D721Med (cell line): Measurements from ENCODE around the gene LRMDA.

Experiments
- DNase-seq: peaks from one replicate; pipeline ENCODE4 v3.0.0; 2011; ENCODE audit warnings: low spot score; ENCODE audit not compliant: insufficient read length
- FAIRE-seq: peaks from 2 replicates; lab custom pipeline; 2011; peaks lifted over from hg19 to GRCh38; lab: Jason Lieb, UNC
- CTCF ChIP-seq: IDR thresholded peaks from 2 replicates; pipeline ENCODE4 v1.5.1; 2012; ENCODE audit warnings: mild to moderate bottlenecking, control low read depth; ENCODE audit not compliant: insufficient read depth; ENCODE audit errors: missing control alignments

LRMDA gene

DNA sequence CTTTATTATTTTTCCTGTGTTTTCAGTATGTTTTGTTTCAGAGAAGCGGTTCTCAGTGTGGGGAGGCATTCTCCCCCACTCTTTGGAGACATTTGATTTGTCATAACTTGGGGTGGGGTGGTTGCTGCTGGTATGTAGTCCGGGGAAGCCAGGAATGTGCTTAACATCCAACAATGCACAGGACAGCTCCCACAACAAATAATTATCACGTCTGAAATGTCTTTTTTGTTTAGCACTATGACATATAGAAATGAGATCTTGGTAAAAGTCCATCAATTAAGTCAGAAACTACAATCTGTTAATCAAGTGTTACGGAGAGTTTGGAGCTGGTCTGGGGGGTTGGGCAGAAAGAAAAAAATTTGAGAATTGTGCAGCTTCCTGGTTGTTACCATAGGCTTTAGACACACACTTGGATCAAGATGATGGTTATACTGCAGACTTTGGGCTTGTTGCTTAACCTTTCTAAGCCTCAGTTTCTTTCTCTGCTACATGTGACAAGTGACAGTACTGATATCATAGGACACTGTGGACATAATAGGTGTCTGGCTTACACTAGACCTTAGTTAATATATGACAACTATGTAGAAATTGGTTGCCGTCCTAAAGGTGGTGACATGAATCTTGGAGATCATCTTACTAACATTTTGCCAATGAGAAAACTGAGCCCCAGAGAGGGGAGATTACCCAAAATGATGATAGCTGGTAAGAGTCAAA lies 113.7 kb downstream of the LRMDA start:
- no peak for DNase-seq
- no peak for TF ChIP-seq CTCF
- FAIRE-seq = no peak

GRCh38 chr10:75546004-75546403 lies 114.6 kb downstream of the LRMDA start:
- DNase-seq (no peak), FAIRE-seq (no peak)
- no peak for TF ChIP-seq CTCF

DNA sequence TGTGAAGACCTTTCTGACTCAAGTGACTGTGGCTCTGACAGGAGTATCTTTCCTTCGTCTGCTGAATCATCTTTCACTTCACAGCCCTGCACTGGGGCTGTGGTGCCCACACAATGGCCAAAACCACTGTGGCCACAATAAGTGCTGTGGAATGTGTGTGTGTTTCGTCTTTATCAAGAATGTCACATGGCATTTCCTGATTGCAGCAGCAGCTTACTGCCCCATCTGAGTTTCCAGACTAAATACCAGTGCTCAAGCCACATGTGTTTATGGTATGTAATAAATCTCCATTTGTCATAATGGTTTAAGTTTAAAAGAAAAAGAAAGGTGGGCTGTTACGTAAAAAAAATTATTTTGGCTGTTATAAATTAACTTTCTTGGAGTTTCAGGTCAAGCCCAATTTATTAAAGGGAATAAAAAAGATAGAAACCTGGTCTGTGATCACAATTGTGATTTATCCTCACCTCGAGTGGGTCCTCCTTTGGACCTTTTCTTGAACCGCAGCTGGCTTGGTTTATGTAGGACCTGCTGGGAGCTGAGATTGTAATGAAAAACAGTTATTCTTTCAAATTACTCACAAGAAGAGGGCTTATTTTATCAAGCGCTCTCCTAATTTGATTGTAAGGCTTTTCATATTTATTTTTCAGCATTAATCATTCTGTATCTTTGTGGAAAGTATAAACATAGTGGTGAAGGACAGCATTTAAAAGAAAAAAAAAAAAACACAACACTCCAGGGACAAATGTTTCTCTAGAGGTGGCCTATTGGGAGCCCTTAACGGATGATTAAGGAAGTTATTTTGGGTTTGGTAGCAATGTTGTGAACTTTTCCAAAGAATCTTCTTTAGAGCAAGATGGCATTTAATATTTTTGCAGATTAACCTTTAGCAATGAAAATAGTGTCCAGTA lies 116.2 kb downstream of the LRMDA start:
- TF ChIP-seq CTCF = no peak
- DNase-seq (no peak), FAIRE-seq (no peak)

DNA sequence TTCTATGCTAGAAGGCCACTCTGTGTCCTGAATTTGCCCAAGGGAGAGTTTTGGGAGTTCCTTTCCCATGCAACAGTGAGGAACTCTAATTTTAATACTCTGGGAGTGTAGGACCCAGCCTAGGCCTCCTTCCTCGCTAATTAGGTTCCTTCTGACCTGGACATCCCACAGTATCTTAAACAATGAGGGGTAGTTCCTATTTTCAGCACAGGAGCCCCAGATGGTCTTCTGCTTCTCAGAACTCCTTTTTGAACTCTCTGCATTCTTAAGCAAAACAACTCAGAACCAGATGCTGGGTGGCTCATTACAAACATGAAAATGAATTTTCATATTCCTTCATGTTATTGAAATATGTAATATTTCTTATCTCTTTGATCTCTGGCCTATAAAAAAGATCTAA lies 116.9 kb downstream of the LRMDA start:
- DNase-seq (no peak), FAIRE-seq (no peak)
- TF ChIP-seq CTCF = no peak

- DNase-seq (no peak), FAIRE-seq (no peak)
- TF ChIP-seq CTCF = no peak
These were observed 118.8 kb downstream of the LRMDA start for GRCh38 chr10:75550191-75550590.

DNA sequence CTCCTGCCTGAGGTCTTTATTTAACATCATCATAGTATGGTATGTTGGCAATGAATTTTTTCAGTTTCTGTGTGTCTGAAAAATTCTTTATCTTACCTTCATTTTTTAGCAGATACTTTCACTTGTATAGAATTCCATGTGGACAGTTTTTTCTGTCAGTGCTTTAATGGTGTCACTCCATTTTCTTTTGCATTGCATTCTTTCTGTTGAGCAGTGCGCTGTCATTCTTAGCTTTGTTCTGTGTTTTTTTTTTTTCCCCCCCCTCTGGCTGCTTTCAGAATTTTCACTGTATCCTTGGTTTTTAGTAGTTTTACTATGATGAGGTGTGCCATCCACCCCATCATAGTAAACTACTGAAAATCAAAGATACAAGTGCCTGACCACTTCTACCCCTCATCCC lies 120.7 kb downstream of the LRMDA start:
- FAIRE-seq (no peak), DNase-seq (no peak)
- no peak for TF ChIP-seq CTCF

GRCh38 chr10:75553550-75553949 lies 122.1 kb downstream of the LRMDA start:
- TF ChIP-seq CTCF = no peak
- no peak for FAIRE-seq

More at GRCh38 chr10:75553550-75553949, 122.1 kb downstream of the LRMDA start:
- DNase-seq = no peak
